Loucy (cell line): ENCODE measurements around the gene GAREM1.

Experiments used
- EZH2phosphoT487 ChIP-seq: fragments of 200-600 bp; IDR thresholded peaks from 2 replicates; pipeline ENCODE4 v1.6.1; 2018; ENCODE audit warnings: antibody characterized with exemption, mild to moderate bottlenecking, moderate library complexity, borderline replicate concordance
- TF ChIP-seq, protein P1 (sequence below): fragments of 200-600 bp; sonication (generic); conservative IDR thresholded peaks from 2 replicates; pipeline ENCODE4 v1.5.1; 2014; ENCODE audit warnings: mild to moderate bottlenecking, antibody characterized with exemption, low read length

DNA sequence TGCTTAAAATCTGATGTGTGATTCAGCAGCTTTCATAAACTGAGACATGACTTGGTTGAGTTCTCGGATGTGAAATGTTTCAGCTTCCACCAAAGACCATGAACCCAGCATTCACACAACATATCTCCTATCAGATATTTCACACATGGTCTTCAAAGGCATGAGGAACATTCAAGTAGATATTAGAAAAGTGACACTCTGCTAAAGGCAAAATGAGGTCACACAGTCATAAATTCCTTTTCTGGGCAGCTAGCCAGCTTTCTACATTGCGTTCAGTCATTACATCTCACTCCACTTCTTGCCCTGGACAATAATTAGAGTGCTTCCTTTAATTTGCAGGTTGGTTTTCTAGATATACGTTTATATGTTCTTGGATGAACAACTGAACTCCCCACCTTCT, 96.7 kb downstream of the GAREM1 start:
- TF ChIP-seq, protein P1, sequence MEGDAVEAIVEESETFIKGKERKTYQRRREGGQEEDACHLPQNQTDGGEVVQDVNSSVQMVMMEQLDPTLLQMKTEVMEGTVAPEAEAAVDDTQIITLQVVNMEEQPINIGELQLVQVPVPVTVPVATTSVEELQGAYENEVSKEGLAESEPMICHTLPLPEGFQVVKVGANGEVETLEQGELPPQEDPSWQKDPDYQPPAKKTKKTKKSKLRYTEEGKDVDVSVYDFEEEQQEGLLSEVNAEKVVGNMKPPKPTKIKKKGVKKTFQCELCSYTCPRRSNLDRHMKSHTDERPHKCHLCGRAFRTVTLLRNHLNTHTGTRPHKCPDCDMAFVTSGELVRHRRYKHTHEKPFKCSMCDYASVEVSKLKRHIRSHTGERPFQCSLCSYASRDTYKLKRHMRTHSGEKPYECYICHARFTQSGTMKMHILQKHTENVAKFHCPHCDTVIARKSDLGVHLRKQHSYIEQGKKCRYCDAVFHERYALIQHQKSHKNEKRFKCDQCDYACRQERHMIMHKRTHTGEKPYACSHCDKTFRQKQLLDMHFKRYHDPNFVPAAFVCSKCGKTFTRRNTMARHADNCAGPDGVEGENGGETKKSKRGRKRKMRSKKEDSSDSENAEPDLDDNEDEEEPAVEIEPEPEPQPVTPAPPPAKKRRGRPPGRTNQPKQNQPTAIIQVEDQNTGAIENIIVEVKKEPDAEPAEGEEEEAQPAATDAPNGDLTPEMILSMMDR: no peak
- no peak for TF ChIP-seq EZH2phosphoT487
